ENCODE measurements around the gene SLC25A25. TPM values are rescaled to one million over a fixed set of nuclear protein-coding genes. Genes with fewer than 3 reads are reported as not detected.

The SLC25A25 gene
- total RNA-seq, 1 experiment from 2014 or later: 94.8 TPM

- no peak for DNase-seq (ENCODE audit: low spot score)
These were observed 28.8 kb downstream of the SLC25A25 start for GRCh38 chr9:128096616-128097536.

GRCh38 chr9:128097543-128098296, 29.7 kb downstream of the SLC25A25 start:
- no peak for DNase-seq (ENCODE audit: low spot score)

- DNase-seq (ENCODE audit: low spot score): peak; percentile 97
These were observed 30.5 kb downstream of the SLC25A25 start for GRCh38 chr9:128098297-128099230.

GRCh38 chr9:128099231-128099931, 31.3 kb downstream of the SLC25A25 start:
- peak; percentile 64 for DNase-seq (ENCODE audit: low spot score)

- DNase-seq (ENCODE audit: low spot score): no peak
These were observed 32.0 kb downstream of the SLC25A25 start for GRCh38 chr9:128099932-128100491.

- DNase-seq (ENCODE audit: low spot score): no peak
These were observed 32.5 kb downstream of the SLC25A25 start for GRCh38 chr9:128100581-128100980.

GRCh38 chr9:128101231-128101661, 33.2 kb downstream of the SLC25A25 start:
- no peak for DNase-seq (ENCODE audit: low spot score)

GRCh38 chr9:128101690-128102089, 33.7 kb downstream of the SLC25A25 start:
- no peak for DNase-seq (ENCODE audit: low spot score)

GRCh38 chr9:128102196-128102595, 34.2 kb downstream of the SLC25A25 start:
- DNase-seq (ENCODE audit: low spot score): no peak

GRCh38 chr9:128102861-128103588, 35.0 kb downstream of the SLC25A25 start:
- DNase-seq (ENCODE audit: low spot score): no peak

GRCh38 chr9:128103589-128103962, 35.5 kb downstream of the SLC25A25 start:
- DNase-seq (ENCODE audit: low spot score): no peak

- peak; percentile 66 for DNase-seq (ENCODE audit: low spot score)
These were observed 36.2 kb downstream of the SLC25A25 start for GRCh38 chr9:128104171-128104618.

GRCh38 chr9:128105538-128106175, 37.6 kb downstream of the SLC25A25 start:
- DNase-seq (ENCODE audit: low spot score): no peak

- no peak for DNase-seq (ENCODE audit: low spot score)
These were observed 38.3 kb downstream of the SLC25A25 start for GRCh38 chr9:128106181-128106939.

- DNase-seq (ENCODE audit: low spot score): no peak
These were observed 39.0 kb downstream of the SLC25A25 start for GRCh38 chr9:128106940-128107467.

GRCh38 chr9:128107468-128108268, 39.6 kb downstream of the SLC25A25 start:
- no peak for DNase-seq (ENCODE audit: low spot score)
